ENCODE measurements around the gene RAB7B. TPM values are rescaled to one million over a fixed set of nuclear protein-coding genes. Genes with fewer than 3 reads are reported as not detected.

The RAB7B gene
- total and polyA plus RNA-seq, 2 experiments from 2014 or later = 4.5 to 22.6 TPM

DNA sequence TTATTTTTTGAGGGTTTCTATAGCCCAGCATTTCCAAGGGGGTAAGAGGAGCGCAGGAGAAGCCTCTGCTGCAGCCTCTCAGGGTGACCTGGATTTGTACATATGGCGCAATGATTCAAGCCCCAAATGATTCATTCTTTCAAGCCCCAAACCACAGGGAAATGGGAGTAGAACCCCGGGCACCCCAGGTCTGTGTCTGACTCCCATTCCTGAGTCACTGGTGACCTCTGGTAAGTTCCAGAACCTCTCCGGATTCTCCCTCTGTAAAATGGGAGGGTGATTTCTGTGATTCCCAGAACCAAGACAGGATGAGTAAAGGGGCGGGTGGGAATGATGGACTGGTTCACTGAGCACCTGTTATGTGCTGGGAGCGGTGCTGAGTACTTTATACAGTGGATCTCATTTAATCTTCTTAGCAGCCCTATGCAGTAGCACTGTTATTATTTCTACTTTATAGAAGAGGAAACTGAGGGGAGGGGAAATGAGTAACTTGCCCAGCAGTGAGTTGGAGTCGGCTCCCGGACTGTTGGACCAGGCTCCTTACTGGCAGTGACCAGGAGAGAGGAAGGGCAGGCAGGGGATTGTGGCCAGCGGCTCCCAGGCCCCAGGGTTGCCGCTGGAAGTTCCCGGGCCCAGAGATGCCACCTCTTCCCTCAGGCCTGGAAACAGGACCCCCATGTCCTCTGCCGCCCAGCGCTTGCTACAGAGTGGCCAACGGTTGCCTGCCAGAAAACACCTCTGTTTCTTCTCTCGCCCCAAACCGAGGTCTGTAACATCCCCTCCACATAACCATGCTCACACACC, 39.6 kb downstream of the RAB7B start:
- TF ChIP-seq, protein P1, sequence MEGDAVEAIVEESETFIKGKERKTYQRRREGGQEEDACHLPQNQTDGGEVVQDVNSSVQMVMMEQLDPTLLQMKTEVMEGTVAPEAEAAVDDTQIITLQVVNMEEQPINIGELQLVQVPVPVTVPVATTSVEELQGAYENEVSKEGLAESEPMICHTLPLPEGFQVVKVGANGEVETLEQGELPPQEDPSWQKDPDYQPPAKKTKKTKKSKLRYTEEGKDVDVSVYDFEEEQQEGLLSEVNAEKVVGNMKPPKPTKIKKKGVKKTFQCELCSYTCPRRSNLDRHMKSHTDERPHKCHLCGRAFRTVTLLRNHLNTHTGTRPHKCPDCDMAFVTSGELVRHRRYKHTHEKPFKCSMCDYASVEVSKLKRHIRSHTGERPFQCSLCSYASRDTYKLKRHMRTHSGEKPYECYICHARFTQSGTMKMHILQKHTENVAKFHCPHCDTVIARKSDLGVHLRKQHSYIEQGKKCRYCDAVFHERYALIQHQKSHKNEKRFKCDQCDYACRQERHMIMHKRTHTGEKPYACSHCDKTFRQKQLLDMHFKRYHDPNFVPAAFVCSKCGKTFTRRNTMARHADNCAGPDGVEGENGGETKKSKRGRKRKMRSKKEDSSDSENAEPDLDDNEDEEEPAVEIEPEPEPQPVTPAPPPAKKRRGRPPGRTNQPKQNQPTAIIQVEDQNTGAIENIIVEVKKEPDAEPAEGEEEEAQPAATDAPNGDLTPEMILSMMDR (IDR thresholded peaks at IDR 0.05; ENCODE audit: poor library complexity) = no peak
- TF ChIP-seq EZH2phosphoT487 (IDR thresholded peaks at IDR 0.05; ENCODE audit: low read depth, severe bottlenecking, unreplicated experiment) (no peak), EZH2 (IDR thresholded peaks at IDR 0.05; ENCODE audit: borderline replicate concordance) (no peak)
- WGBS (ENCODE audit: low lambda C conversion rate, missing lambda C conversion rate) = 90% methylated on average over 16 of the region's 16 CpGs

GRCh38 chr1:205962821-205963221, 40.4 kb downstream of the RAB7B start:
- no peak overlapping the region for H3K4me3 ChIP-seq
- H3K4me1 ChIP-seq (ENCODE audit: insufficient read depth) = peaks cover 8% of the 10 kb centered on the region
- H3K36me3 ChIP-seq (replicated peaks; ENCODE audit: insufficient read depth, low read depth) = no peaks in the 10 kb centered on the region
- DNase-seq (ENCODE audit: low spot score) = no peak
- no peaks in the 10 kb centered on the region for H4K20me1 ChIP-seq (ENCODE audit: insufficient read depth, poor library complexity, severe bottlenecking)
- H2AFZ ChIP-seq = no peak overlapping the region
- no peaks in the 10 kb centered on the region for H3K27me3 ChIP-seq
- H3K4me2 ChIP-seq = no peak overlapping the region
- TF ChIP-seq, protein P1 (IDR thresholded peaks at IDR 0.05; ENCODE audit: poor library complexity) = no peak
- TF ChIP-seq EZH2phosphoT487 (IDR thresholded peaks at IDR 0.05; ENCODE audit: low read depth, severe bottlenecking, unreplicated experiment) (no peak), EZH2 (IDR thresholded peaks at IDR 0.05; ENCODE audit: borderline replicate concordance) (no peak)
- H3K79me2 ChIP-seq = no peaks in the 10 kb centered on the region
- no peaks in the 10 kb centered on the region for H3K9me2 ChIP-seq (replicated peaks; ENCODE audit: insufficient read depth)
- no peak overlapping the region for H3K27ac ChIP-seq
- WGBS (ENCODE audit: low lambda C conversion rate, missing lambda C conversion rate) = 84% methylated on average over 6 of the region's 6 CpGs
- no peaks in the 10 kb centered on the region for H3K9me3 ChIP-seq (ENCODE audit: low read depth)

More for the DNA sequence above, 39.6 kb downstream of the RAB7B start:
- H2AFZ ChIP-seq = no peak overlapping the region
- H3K4me1 ChIP-seq (ENCODE audit: insufficient read depth) = peaks cover 8% of the 10 kb centered on the region
- no peaks in the 10 kb centered on the region for H3K9me2 ChIP-seq (replicated peaks; ENCODE audit: insufficient read depth)
- H4K20me1 ChIP-seq (ENCODE audit: insufficient read depth, poor library complexity, severe bottlenecking) = no peaks in the 10 kb centered on the region
- no peaks in the 10 kb centered on the region for H3K79me2 ChIP-seq
- no peaks in the 10 kb centered on the region for H3K27me3 ChIP-seq
- H3K36me3 ChIP-seq (replicated peaks; ENCODE audit: insufficient read depth, low read depth) = no peaks in the 10 kb centered on the region
- no peak overlapping the region for H3K4me3 ChIP-seq
- no peak overlapping the region for H3K4me2 ChIP-seq
- H3K27ac ChIP-seq = no peak overlapping the region
- no peak for DNase-seq (ENCODE audit: low spot score)
- H3K9me3 ChIP-seq (ENCODE audit: low read depth) = no peaks in the 10 kb centered on the region

- TF ChIP-seq EZH2phosphoT487 (IDR thresholded peaks at IDR 0.05; ENCODE audit: low read depth, severe bottlenecking, unreplicated experiment) (no peak), EZH2 (IDR thresholded peaks at IDR 0.05; ENCODE audit: borderline replicate concordance) (no peak)
- TF ChIP-seq, protein P1 (IDR thresholded peaks at IDR 0.05; ENCODE audit: poor library complexity) = no peak
Observed at GRCh38 chr1:205961991-205962820, 41.0 kb downstream of the RAB7B start.

More at GRCh38 chr1:205961991-205962820, 41.0 kb downstream of the RAB7B start:
- H3K4me1 ChIP-seq (ENCODE audit: insufficient read depth) = peaks cover 8% of the 10 kb centered on the region
- no peak overlapping the region for H3K27ac ChIP-seq
- DNase-seq (ENCODE audit: low spot score) = no peak
- no peak overlapping the region for H3K4me2 ChIP-seq
- H3K4me3 ChIP-seq = no peak overlapping the region
- no peaks in the 10 kb centered on the region for H3K9me3 ChIP-seq (ENCODE audit: low read depth)
- no peak overlapping the region for H2AFZ ChIP-seq
- no peaks in the 10 kb centered on the region for H3K27me3 ChIP-seq
- no peaks in the 10 kb centered on the region for H3K36me3 ChIP-seq (replicated peaks; ENCODE audit: insufficient read depth, low read depth)
- no peaks in the 10 kb centered on the region for H3K9me2 ChIP-seq (replicated peaks; ENCODE audit: insufficient read depth)
- no peaks in the 10 kb centered on the region for H4K20me1 ChIP-seq (ENCODE audit: insufficient read depth, poor library complexity, severe bottlenecking)
- H3K79me2 ChIP-seq = no peaks in the 10 kb centered on the region
- 58% methylated on average over 9 of the region's 9 CpGs for whole genome bisulfite sequencing (ENCODE audit: low lambda C conversion rate, missing lambda C conversion rate)
